OCI-LY3 (cell line): ENCODE data around the gene LPP.

ENCODE experiments used
- H2AFZ ChIP-seq: fragments of 200-600, 300-600 bp; shearing (Covaris generic); 2 replicates; pipeline ENCODE4 v1.6.0; 2014; ENCODE audit warnings: antibody characterized with exemption, low read depth, low read length
- H3K27ac ChIP-seq: fragments of 200-600, 300-600 bp; sonication (generic); 2 replicates; pipeline ENCODE4 v1.5.1; 2014; ENCODE audit warnings: mild to moderate bottlenecking, low read length, moderate library complexity, mixed read lengths
- H3K27me3 ChIP-seq: fragments of 200-600, 300-600 bp; sonication (generic); 2 replicates; pipeline ENCODE4 v1.6.1; 2014; ENCODE audit warnings: low read depth, low read length, mixed read lengths
- H3K36me3 ChIP-seq: fragments of 200-600, 300-600 bp; sonication (generic); replicated peaks from 2 replicates; pipeline ENCODE3; 2014; ENCODE audit warnings: low read depth, low read length, mixed read lengths
- H3K4me1 ChIP-seq: fragments of 300-600, 200-600 bp; sonication (generic); 2 replicates; pipeline ENCODE4 v1.6.1; 2014; ENCODE audit warnings: low read length, mixed read lengths
- H3K4me2 ChIP-seq: fragments of 200-600, 300-600 bp; sonication (generic); 2 replicates; pipeline ENCODE4 v1.6.1; 2014; ENCODE audit warnings: low read length, mixed read lengths
- H3K4me3 ChIP-seq: fragments of 300-600, 200-600 bp; sonication (generic); 2 replicates; pipeline ENCODE4 v1.5.1; 2014; ENCODE audit warnings: antibody characterized with exemption, mild to moderate bottlenecking, low read length, moderate library complexity
- H3K79me2 ChIP-seq: fragments of 300-600, 200-600 bp; shearing (Covaris generic); 2 replicates; pipeline ENCODE4 v1.6.1; 2014; ENCODE audit warnings: mild to moderate bottlenecking, low read length, mixed read lengths
- H3K9ac ChIP-seq: fragments of 300-600, 200-600 bp; shearing (Covaris generic); 2 replicates; pipeline ENCODE4 v1.6.0; 2014; ENCODE audit warnings: mild to moderate bottlenecking, low read length, moderate library complexity
- H3K9me3 ChIP-seq: fragments of 200-600, 300-600 bp; shearing (Covaris generic); 2 replicates; pipeline ENCODE4 v1.6.1; 2014; ENCODE audit warnings: low read length, mixed read lengths; ENCODE audit not compliant: insufficient read depth
- H4K20me1 ChIP-seq: fragments of 200-600, 300-600 bp; sonication (generic); 2 replicates; pipeline ENCODE4 v1.6.1; 2016; ENCODE audit warnings: low read length, mixed read lengths; ENCODE audit not compliant: insufficient read depth
- EZH2phosphoT487 ChIP-seq: fragments of 200-600 bp; shearing (Covaris generic); IDR thresholded peaks from 2 replicates; pipeline ENCODE4 v1.6.1; 2018; ENCODE audit warnings: antibody characterized with exemption, mixed run types, low read depth
- TF ChIP-seq, protein P1 (sequence below): fragments of 200-600, 300-600 bp; sonication (generic); IDR thresholded peaks from 2 replicates; pipeline ENCODE4 v1.5.1; 2014; ENCODE audit warnings: antibody characterized with exemption, low read length, low read depth

Gene LPP

DNA sequence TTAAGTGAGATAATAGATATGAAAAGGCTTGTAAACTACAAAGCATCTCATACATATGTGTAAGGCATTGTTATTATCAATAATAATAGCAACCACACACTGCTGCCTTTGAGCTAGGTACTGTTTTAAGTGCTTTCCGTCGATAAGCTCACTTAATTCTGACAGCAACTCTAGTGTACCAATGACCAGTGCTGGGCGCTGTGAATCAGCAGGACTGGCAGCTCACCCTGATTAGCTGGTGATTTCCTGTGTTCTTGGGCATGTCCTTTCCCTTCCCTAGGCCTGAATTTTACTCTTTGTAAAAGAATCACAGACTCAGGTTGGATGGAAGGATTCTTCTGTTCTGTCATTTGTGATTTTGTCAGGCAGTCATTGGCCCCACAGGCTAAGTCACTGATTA lies 215.6 kb downstream of the LPP start:
- Histone ChIP-seq H3K4me3 (no peak overlapping the region), H4K20me1 (no peaks in the 10 kb centered on the region), H3K27ac (no peak overlapping the region), H3K79me2 (no peaks in the 10 kb centered on the region), H3K4me1 (peaks cover 52% of the 10 kb centered on the region), H2AFZ (no peak overlapping the region), H3K27me3 (peaks cover 12% of the 10 kb centered on the region; the same call in 1 of the 2 replicates), H3K36me3 (peaks cover 6% of the 10 kb centered on the region), H3K4me2 (no peak overlapping the region), H3K9ac (no peak overlapping the region), H3K9me3 (no peaks in the 10 kb centered on the region)
- no peak for TF ChIP-seq EZH2phosphoT487
- TF ChIP-seq, protein P1, sequence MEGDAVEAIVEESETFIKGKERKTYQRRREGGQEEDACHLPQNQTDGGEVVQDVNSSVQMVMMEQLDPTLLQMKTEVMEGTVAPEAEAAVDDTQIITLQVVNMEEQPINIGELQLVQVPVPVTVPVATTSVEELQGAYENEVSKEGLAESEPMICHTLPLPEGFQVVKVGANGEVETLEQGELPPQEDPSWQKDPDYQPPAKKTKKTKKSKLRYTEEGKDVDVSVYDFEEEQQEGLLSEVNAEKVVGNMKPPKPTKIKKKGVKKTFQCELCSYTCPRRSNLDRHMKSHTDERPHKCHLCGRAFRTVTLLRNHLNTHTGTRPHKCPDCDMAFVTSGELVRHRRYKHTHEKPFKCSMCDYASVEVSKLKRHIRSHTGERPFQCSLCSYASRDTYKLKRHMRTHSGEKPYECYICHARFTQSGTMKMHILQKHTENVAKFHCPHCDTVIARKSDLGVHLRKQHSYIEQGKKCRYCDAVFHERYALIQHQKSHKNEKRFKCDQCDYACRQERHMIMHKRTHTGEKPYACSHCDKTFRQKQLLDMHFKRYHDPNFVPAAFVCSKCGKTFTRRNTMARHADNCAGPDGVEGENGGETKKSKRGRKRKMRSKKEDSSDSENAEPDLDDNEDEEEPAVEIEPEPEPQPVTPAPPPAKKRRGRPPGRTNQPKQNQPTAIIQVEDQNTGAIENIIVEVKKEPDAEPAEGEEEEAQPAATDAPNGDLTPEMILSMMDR, result no peak

- no peaks in the 10 kb centered on the region for H3K9me3 ChIP-seq
- peak overlapping the region; percentile 72 for H3K4me2 ChIP-seq
- 0 out of 2 replicates have a peak overlapping the region, but pooled peaks have one; percentile 24 for H2AFZ ChIP-seq
- H3K27ac ChIP-seq, result peak overlapping the region; percentile 41
- TF ChIP-seq EZH2phosphoT487, result no peak
- TF ChIP-seq, protein P1, result peak; percentile 19; the same call in 1 of the 2 replicates
- H3K4me1 ChIP-seq, result peaks cover 52% of the 10 kb centered on the region
- H3K36me3 ChIP-seq, result peaks cover 6% of the 10 kb centered on the region
- peak overlapping the region; percentile 63 for H3K4me3 ChIP-seq
- no peaks in the 10 kb centered on the region for H4K20me1 ChIP-seq
- peak overlapping the region; percentile 39; the same call in 1 of the 2 replicates for H3K9ac ChIP-seq
- no peaks in the 10 kb centered on the region for H3K79me2 ChIP-seq
- H3K27me3 ChIP-seq, result peaks cover 11% of the 10 kb centered on the region; the same call in 1 of the 2 replicates
These were observed 216.3 kb downstream of the LPP start for GRCh38 chr3:188370081-188370830.

- Histone ChIP-seq H4K20me1 (no peaks in the 10 kb centered on the region), H3K4me1 (peaks cover 31% of the 10 kb centered on the region), H3K79me2 (no peaks in the 10 kb centered on the region), H3K9ac (no peak overlapping the region), H3K4me2 (no peak overlapping the region), H3K27ac (no peak overlapping the region), H2AFZ (no peak overlapping the region), H3K4me3 (no peak overlapping the region), H3K27me3 (no peaks in the 10 kb centered on the region), H3K36me3 (no peaks in the 10 kb centered on the region), H3K9me3 (no peaks in the 10 kb centered on the region)
- TF ChIP-seq, protein P1, result no peak
- TF ChIP-seq EZH2phosphoT487, result no peak
These were observed 224.8 kb downstream of the LPP start for GRCh38 chr3:188378786-188379185.

DNA sequence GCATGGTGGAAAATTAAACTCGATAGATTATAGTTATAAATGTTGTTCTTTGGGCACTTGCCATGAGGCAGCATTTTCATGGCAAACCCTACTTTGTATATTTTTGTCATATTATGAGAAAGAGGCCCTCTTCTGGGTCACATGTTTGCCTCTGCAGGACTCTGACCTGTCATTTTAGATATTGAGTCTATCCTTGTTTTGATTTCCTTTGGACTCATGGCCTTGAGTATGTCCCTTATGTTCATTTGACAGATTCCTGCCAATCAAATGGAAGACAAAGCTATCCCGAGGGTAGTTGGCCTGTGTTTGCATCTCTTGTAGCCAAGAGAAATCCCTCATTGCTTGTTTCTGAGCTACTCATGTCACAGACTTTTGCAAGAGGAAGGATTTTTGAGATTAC lies 226.3 kb downstream of the LPP start:
- no peak for TF ChIP-seq EZH2phosphoT487
- TF ChIP-seq, protein P1, result no peak
- no peak overlapping the region for H3K4me2 ChIP-seq
- no peak overlapping the region for H3K27ac ChIP-seq
- H2AFZ ChIP-seq, result no peak overlapping the region
- H3K9me3 ChIP-seq, result no peaks in the 10 kb centered on the region
- peaks cover 46% of the 10 kb centered on the region for H3K4me1 ChIP-seq
- no peaks in the 10 kb centered on the region for H3K27me3 ChIP-seq
- no peaks in the 10 kb centered on the region for H3K79me2 ChIP-seq
- no peaks in the 10 kb centered on the region for H3K36me3 ChIP-seq
- H4K20me1 ChIP-seq, result no peaks in the 10 kb centered on the region
- no peak overlapping the region for H3K9ac ChIP-seq
- H3K4me3 ChIP-seq, result no peak overlapping the region
